SK-N-SH (cell line): ENCODE measurements around the gene RPS8.

ENCODE experiments used
- EP300 ChIP-seq, 2 experiments: IDR thresholded peaks; 2 replicates each; pipeline versions ENCODE4 v1.4.0 to v1.6.1; 2012; ENCODE audit warnings: borderline replicate concordance in 1 of 2, low read depth in 1 of 2, low read length in 1 of 2
- EZH2phosphoT487 ChIP-seq: fragments of 200-600 bp; sonication (generic); IDR thresholded peaks from 2 replicates; pipeline ENCODE4 v1.6.1; 2017; ENCODE audit warnings: low read depth, mixed run types, mild to moderate bottlenecking, antibody characterized with exemption, moderate library complexity, borderline replicate concordance
- FOXJ3 ChIP-seq: sonication (generic); formaldehyde crosslinking; IDR thresholded peaks from 2 replicates; pipeline ENCODE4 v1.5.1; 2020; ENCODE audit warnings: mild to moderate bottlenecking, missing genetic modification reagents
- GATA2 ChIP-seq: sonication (generic); formaldehyde crosslinking; IDR thresholded peaks from 2 replicates; pipeline ENCODE4 v1.5.0; 2020; ENCODE audit warnings: mild to moderate bottlenecking, missing genetic modification reagents
- POLR2AphosphoS5 ChIP-seq: IDR thresholded peaks from 2 replicates; pipeline ENCODE4 v1.6.1; 2012; ENCODE audit warnings: low read depth, low read length
- RAD21 ChIP-seq: IDR thresholded peaks from 2 replicates; pipeline ENCODE4 v1.6.1; 2012; ENCODE audit warnings: mild to moderate bottlenecking, low read length
- SIN3A ChIP-seq: IDR thresholded peaks from 2 replicates; pipeline ENCODE4 v1.6.1; 2012; ENCODE audit warnings: low read depth, mild to moderate bottlenecking, low read length, moderate library complexity, borderline replicate concordance
- TAF1 ChIP-seq: IDR thresholded peaks from 2 replicates; pipeline ENCODE4 v1.6.1; 2012; ENCODE audit warnings: low read depth, mild to moderate bottlenecking, low read length, moderate library complexity, borderline replicate concordance
- TCF12 ChIP-seq: IDR thresholded peaks from 2 replicates; pipeline ENCODE4 v1.4.0; 2012
- TEAD4 ChIP-seq: IDR thresholded peaks from 2 replicates; pipeline ENCODE4 v1.4.0; 2012; ENCODE audit warnings: mild to moderate bottlenecking, borderline replicate concordance; ENCODE audit not compliant: insufficient read depth
- YY1 ChIP-seq: IDR thresholded peaks from 2 replicates; pipeline ENCODE4 v1.4.0; 2012; ENCODE audit warnings: low read depth, mild to moderate bottlenecking
- TF ChIP-seq, protein P1 (sequence below): fragments of 200-600 bp; sonication (generic); IDR thresholded peaks from 2 replicates; pipeline ENCODE4 v1.6.1; 2017; ENCODE audit warnings: antibody characterized with exemption, mild to moderate bottlenecking, moderate library complexity
- TF ChIP-seq, protein P2 (sequence below): IDR thresholded peaks from 2 replicates; pipeline ENCODE4 v1.4.0; 2012; ENCODE audit warnings: low read depth
- TF ChIP-seq, protein P3 (sequence below): IDR thresholded peaks from 2 replicates; pipeline ENCODE4 v1.6.1; 2012; ENCODE audit warnings: mild to moderate bottlenecking, low read depth, low read length, moderate library complexity

DNA sequence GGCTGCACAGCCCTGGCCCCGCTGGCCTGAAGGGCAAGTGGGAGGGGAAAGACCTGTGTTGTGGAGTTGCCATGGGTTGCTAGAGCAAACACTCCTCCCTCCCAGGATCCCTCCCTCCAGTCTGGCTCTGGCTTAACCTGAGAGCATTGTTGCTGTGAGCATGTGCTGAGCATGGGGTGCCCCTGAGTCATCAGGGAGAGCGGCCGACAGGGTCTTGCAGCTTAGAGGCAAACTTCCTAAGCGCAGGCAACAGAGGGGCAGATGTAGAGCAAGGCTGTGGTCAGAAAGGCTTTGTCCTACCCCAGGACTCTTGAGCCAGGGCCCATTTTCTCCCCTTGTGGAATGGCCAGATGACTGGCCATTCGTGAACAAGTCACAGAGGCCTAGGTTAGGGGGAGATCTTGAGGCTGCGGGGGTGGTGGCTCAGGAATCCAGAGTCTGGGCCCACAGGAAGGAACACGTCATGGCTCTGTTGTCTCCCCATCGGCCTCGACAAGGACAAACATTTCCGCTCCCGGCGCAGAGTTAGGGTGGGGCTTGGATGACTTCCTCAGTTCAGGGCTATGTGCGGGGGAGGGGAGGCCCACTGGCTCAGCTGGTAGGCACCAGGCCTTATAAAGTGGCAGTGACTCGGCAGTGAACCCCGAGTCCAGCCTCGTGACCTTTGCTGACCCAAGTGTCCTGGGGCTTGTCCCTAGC is 32.2 kb downstream of the RPS8 start:
- TF ChIP-seq, protein P1, sequence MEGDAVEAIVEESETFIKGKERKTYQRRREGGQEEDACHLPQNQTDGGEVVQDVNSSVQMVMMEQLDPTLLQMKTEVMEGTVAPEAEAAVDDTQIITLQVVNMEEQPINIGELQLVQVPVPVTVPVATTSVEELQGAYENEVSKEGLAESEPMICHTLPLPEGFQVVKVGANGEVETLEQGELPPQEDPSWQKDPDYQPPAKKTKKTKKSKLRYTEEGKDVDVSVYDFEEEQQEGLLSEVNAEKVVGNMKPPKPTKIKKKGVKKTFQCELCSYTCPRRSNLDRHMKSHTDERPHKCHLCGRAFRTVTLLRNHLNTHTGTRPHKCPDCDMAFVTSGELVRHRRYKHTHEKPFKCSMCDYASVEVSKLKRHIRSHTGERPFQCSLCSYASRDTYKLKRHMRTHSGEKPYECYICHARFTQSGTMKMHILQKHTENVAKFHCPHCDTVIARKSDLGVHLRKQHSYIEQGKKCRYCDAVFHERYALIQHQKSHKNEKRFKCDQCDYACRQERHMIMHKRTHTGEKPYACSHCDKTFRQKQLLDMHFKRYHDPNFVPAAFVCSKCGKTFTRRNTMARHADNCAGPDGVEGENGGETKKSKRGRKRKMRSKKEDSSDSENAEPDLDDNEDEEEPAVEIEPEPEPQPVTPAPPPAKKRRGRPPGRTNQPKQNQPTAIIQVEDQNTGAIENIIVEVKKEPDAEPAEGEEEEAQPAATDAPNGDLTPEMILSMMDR: no peak
- TF ChIP-seq SIN3A (peak; percentile 69), POLR2AphosphoS5 (peak; percentile 21; the same call in 1 of the 2 replicates), EP300 (IDR thresholded peaks at IDR 0.05; ENCODE audit: borderline replicate concordance in 1 of 2, low read depth in 1 of 2, low read length in 1 of 2) (peak in 1 of 2 experiments; percentile 84; a peak in 2 of 4 replicates), TAF1 (no peak; the same call in 1 of the 2 replicates), TCF12 (peak; percentile 79; the same call in 1 of the 2 replicates), RAD21 (no peak), EZH2phosphoT487 (no peak), FOXJ3 (CRISPR knock-in tag) (no peak), TEAD4 (peak; percentile 75), GATA2 (CRISPR knock-in tag) (no peak), YY1 (peak; percentile 56; the same call in 1 of the 2 replicates)
- TF ChIP-seq, protein P2, sequence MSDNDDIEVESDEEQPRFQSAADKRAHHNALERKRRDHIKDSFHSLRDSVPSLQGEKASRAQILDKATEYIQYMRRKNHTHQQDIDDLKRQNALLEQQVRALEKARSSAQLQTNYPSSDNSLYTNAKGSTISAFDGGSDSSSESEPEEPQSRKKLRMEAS: peak; percentile 99
- TF ChIP-seq, protein P3, sequence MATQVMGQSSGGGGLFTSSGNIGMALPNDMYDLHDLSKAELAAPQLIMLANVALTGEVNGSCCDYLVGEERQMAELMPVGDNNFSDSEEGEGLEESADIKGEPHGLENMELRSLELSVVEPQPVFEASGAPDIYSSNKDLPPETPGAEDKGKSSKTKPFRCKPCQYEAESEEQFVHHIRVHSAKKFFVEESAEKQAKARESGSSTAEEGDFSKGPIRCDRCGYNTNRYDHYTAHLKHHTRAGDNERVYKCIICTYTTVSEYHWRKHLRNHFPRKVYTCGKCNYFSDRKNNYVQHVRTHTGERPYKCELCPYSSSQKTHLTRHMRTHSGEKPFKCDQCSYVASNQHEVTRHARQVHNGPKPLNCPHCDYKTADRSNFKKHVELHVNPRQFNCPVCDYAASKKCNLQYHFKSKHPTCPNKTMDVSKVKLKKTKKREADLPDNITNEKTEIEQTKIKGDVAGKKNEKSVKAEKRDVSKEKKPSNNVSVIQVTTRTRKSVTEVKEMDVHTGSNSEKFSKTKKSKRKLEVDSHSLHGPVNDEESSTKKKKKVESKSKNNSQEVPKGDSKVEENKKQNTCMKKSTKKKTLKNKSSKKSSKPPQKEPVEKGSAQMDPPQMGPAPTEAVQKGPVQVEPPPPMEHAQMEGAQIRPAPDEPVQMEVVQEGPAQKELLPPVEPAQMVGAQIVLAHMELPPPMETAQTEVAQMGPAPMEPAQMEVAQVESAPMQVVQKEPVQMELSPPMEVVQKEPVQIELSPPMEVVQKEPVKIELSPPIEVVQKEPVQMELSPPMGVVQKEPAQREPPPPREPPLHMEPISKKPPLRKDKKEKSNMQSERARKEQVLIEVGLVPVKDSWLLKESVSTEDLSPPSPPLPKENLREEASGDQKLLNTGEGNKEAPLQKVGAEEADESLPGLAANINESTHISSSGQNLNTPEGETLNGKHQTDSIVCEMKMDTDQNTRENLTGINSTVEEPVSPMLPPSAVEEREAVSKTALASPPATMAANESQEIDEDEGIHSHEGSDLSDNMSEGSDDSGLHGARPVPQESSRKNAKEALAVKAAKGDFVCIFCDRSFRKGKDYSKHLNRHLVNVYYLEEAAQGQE: peak; percentile 51; the same call in 1 of the 2 replicates
